GM19239 (cell line): Measurements from ENCODE around the gene KRTAP21-3.
"Not testable (repeated sequence)": the region's sequence is repeated elsewhere in the genome, so short reads cannot be mapped to it uniquely, and the experiment has no call there.

Experiments
- DNase-seq: peaks from one replicate; pipeline ENCODE4 v3.0.0; 2011; ENCODE audit warnings: low spot score; ENCODE audit not compliant: insufficient read length
- FAIRE-seq: peaks from 2 replicates; lab custom pipeline; 2011; peaks lifted over from hg19 to GRCh38; lab: Jason Lieb, UNC

The KRTAP21-3 gene

GRCh38 chr21:30718239-30718909 is at the start of gene KRTAP21-3:
KRTAP21-3 (minus strand) TSS chr21:30718777; CDS start chr21:30718759, 18 bp downstream.
- no peak for DNase-seq
- no peak for FAIRE-seq

- DNase-seq = no peak
- no peak for FAIRE-seq
These were observed 42.2 kb upstream of the KRTAP21-3 start for GRCh38 chr21:30760776-30761175.

- FAIRE-seq (no peak), DNase-seq (no peak)
These were observed 39.7 kb upstream of the KRTAP21-3 start for GRCh38 chr21:30758306-30758705.

GRCh38 chr21:30755328-30755727 is 36.8 kb upstream of the KRTAP21-3 start, which contains the start of gene KRTAP21-1:
KRTAP21-1 (minus strand) TSS chr21:30755428; CDS start chr21:30755378, 50 bp downstream.
- not testable (repeated sequence) for FAIRE-seq, DNase-seq

GRCh38 chr21:30747159-30747558 is 28.6 kb upstream of the KRTAP21-3 start, which contains the start of gene KRTAP21-2:
KRTAP21-2 (minus strand) TSS chr21:30747259; CDS start chr21:30747202, 57 bp downstream.
- DNase-seq (no peak), FAIRE-seq (no peak)

- DNase-seq (no peak), FAIRE-seq (no peak)
These were observed 21.9 kb upstream of the KRTAP21-3 start for GRCh38 chr21:30740462-30740861.

GRCh38 chr21:30733026-30733425 is 14.4 kb upstream of the KRTAP21-3 start:
- DNase-seq (no peak), FAIRE-seq (no peak)

- FAIRE-seq (no peak), DNase-seq (no peak)
These were observed 8.1 kb upstream of the KRTAP21-3 start for GRCh38 chr21:30726726-30727125.

GRCh38 chr21:30719401-30719800 is 824 bp upstream of the KRTAP21-3 start:
- DNase-seq (no peak), FAIRE-seq (no peak)

- DNase-seq (no peak), FAIRE-seq (no peak)
These were observed 1.5 kb downstream of the KRTAP21-3 start for GRCh38 chr21:30717105-30717504.

- DNase-seq = no peak
- no peak for FAIRE-seq
These were observed 3.6 kb downstream of the KRTAP21-3 start for GRCh38 chr21:30714946-30715345.

- DNase-seq (no peak), FAIRE-seq (no peak)
These were observed 4.1 kb downstream of the KRTAP21-3 start for GRCh38 chr21:30714456-30714855.

- FAIRE-seq (no peak), DNase-seq (no peak)
These were observed 4.8 kb downstream of the KRTAP21-3 start for GRCh38 chr21:30713766-30714165.

- no peak for FAIRE-seq
- DNase-seq = no peak
These were observed 8.1 kb downstream of the KRTAP21-3 start for GRCh38 chr21:30710499-30710898.

- no peak for FAIRE-seq
These were observed 11.2 kb downstream of the KRTAP21-3 start for GRCh38 chr21:30707409-30707808.

GRCh38 chr21:30695956-30696355 is 22.6 kb downstream of the KRTAP21-3 start:
- FAIRE-seq = no peak
- DNase-seq = no peak

More at GRCh38 chr21:30707409-30707808, 11.2 kb downstream of the KRTAP21-3 start:
- DNase-seq = no peak

GRCh38 chr21:30689822-30690221 is 28.8 kb downstream of the KRTAP21-3 start:
- FAIRE-seq = no peak
- DNase-seq = no peak

- FAIRE-seq = no peak
- DNase-seq = no peak
These were observed 34.1 kb downstream of the KRTAP21-3 start for GRCh38 chr21:30684506-30684905.

GRCh38 chr21:30680586-30680985 is 38.0 kb downstream of the KRTAP21-3 start:
- DNase-seq = no peak

GRCh38 chr21:30676737-30677136 is 41.8 kb downstream of the KRTAP21-3 start:
- DNase-seq (no peak), FAIRE-seq (no peak)

More at GRCh38 chr21:30680586-30680985, 38.0 kb downstream of the KRTAP21-3 start:
- FAIRE-seq = no peak

GRCh38 chr21:30674312-30674711 is 44.3 kb downstream of the KRTAP21-3 start:
- DNase-seq = no peak
- no peak for FAIRE-seq
